HG02852 (cell line): ENCODE results near the gene DIABLO.
"Not testable (repeated sequence)": the region's sequence is repeated elsewhere in the genome, so short reads cannot be mapped to it uniquely, and the experiment has no call there.

Experiments
- ATAC-seq: cut with Tn5 transposase; IDR thresholded peaks from one replicate; pipeline ENCODE4 v1.9.1; 2021; ENCODE audit warnings: mild to moderate bottlenecking, moderate library complexity; ENCODE audit not compliant: unreplicated experiment

DIABLO gene

DNA sequence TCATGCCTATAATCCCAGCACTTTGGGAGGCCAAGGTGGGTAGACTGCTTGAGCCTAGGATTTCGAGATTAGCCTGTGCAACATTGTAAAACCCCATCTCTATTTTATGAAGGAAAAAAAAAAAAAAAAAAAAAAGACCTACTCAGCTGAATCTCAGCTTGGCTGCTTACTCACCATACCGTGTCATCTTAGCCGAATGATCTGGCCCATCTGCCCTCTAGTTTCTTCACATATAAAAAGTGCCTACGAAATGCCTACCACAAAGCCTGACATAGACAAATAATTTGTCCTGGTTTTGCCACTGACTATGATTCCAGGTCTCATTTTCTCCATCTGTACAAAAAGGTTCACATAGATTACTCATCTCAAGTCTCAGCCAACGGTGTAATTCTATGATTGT lies 10.1 kb downstream of the DIABLO start:
- no peak for ATAC-seq

DNA sequence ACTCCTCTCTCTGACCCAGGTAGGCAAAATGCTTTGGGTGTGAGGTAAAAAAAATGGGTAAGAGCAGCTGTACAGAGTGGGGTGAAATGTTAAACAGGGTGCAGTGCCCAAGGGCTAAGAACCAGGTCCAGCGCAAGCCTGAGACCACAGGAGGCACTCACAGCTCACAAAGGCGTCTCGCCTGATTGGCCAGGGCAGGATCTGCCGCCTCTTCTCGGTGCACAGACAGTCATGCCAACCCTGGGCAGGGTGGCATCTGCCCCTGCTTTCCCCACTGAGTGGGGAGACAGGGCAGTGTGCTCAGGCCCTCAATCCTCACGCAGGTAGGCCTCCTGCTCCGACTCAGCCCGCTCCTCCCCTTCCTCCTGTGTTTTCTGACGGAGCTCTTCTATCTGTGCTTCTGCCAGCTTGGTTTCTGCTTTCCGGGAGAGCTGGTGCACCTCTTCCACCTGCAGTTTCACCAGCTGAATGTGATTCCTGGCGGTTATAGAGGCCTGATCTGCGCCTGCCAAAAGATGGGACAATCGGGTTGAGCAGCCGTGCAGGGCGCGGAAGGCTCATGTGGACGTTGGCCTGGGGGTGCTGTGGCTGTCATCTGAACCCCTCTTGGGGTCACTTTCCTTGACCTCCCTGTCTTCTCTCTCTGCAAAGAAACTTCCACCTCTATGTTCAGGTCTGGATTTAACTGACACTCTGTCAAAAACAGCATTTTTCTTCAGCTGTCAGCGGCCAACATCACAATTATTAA lies 17.6 kb downstream of the DIABLO start:
- no peak for ATAC-seq

DNA sequence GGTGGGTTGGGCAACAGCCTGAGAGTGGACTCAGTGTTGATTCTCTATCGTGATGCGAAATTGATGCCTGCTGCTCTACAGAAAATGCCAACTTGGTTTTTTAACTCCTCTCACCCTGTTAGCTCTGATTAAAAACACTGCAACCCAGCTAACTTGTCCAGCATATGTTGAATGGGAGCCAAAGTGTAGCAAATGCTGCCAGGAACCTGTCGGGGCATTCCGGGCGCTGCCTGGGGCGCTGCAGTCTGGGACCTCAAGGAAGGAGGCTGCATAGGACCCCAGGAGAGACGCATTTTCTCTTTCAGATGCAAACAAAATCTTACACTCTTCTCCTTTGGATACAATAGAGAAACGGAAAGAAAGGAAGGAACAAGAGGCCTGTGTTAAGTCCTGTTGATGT lies 18.5 kb downstream of the DIABLO start:
- no peak for ATAC-seq

DNA sequence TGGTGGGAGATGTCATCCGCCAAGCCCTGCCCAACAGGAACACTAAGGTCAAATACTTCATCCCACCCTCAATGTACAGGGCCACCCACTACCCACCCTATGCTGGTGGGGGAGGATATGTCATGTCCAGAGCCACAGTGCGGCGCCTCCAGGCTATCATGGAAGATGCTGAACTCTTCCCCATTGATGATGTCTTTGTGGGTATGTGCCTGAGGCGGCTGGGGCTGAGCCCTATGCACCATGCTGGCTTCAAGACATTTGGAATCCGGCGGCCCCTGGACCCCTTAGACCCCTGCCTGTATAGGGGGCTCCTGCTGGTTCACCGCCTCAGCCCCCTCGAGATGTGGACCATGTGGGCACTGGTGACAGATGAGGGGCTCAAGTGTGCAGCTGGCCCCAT lies 18.9 kb downstream of the DIABLO start:
- no peak for ATAC-seq

DNA sequence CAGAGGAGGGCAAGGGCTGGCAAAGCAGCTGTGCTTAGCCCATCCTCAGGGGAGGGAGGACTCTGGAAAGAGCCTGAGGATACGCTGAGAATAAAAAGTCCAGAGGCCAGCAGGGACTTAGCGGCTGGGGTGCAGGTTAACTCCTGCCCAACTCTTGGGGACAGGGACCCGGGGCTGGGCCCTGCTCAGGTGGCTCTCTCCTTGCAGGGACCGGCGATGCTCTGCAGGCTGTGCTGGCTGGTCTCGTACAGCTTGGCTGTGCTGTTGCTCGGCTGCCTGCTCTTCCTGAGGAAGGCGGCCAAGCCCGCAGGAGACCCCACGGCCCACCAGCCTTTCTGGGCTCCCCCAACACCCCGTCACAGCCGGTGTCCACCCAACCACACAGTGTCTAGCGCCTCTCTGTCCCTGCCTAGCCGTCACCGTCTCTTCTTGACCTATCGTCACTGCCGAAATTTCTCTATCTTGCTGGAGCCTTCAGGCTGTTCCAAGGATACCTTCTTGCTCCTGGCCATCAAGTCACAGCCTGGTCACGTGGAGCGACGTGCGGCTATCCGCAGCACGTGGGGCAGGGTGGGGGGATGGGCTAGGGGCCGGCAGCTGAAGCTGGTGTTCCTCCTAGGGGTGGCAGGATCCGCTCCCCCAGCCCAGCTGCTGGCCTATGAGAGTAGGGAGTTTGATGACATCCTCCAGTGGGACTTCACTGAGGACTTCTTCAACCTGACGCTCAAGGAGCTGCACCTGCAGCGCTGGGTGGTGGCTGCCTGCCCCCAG lies 19.6 kb downstream of the DIABLO start:
- ATAC-seq, result no peak

DNA sequence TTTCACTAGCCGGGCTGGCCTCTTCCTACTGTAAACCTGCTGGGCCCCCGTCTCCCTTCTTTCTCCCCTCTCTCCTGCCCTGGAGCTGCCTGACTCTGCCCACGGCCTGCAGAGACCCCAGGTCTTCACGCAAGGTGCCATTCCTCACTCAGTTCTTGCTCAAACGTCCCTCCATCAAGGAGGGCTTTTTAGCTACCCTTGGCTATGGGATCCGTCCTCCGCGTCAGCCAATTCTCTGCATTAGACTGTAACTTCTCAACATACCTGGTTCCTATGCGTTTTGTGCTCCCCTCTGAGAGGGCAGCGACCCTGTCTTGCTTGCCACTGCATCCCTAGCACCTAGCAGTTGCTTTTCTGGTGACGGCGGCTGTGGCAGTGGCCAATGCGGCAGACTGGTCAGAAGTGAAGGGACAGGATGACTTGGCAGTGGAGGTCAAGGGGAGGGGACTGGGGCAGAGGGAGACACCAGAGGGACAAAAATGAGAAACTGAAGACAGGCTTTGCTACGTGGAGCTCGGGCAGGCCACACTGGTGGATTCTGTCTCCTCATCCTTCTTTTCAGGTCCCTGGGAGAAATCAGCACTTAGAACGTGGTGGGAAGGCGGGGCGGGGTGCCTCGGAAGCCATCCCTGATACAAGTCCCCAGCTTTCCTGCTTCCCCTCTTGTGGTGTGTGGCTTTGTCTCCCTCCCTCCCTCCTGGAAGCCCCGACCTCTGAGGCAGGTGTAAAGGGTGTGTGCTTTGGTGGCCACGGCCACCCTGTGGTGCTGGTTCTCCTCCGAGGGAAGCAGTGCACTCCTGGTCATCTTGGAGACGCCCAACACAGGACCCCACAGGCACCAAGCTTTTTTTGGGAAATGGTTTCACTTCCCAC lies 20.6 kb downstream of the DIABLO start:
- ATAC-seq, result no peak

DNA sequence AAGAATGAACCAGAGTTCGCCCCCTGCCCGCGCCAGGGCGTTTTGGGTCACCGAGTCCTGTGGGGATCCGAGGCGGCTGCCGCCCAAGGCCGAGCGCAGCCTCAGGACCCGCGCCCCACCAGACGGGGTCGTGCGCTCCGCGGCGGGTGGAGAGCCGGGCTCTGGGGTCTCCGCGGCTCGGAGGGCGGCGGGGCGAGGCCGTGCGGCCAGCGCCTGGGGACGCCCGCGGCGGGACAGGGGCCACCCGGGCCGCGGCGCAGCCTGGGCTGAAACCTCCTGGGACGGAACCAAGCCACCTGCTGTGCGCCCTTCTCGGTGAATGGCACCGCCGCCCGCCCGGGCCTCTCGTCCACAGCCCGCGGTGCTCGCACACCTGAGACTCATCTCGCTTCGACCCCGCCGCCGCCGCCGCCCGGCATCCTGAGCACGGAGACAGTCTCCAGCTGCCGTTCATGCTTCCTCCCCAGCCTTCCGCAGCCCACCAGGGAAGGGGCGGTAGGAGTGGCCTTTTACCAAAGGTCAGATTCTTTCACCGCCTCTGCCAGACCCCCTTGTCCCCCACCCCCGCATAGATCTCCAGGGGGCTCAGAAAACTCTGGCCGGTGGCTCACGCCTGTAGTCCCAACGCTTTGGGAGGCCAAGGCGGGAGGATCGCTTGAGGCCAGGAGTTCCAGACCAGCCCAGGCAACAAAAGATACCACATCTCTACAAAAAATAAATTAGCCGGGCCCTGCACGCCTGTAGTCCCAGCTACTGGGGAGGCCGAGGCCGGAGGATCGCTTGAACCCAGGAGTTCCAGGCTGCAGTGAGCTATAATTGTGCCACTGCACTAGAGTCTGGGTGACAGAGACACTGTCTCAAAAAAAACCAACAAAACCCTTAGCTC lies 21.4 kb downstream of the DIABLO start:
- ATAC-seq, result no peak

DNA sequence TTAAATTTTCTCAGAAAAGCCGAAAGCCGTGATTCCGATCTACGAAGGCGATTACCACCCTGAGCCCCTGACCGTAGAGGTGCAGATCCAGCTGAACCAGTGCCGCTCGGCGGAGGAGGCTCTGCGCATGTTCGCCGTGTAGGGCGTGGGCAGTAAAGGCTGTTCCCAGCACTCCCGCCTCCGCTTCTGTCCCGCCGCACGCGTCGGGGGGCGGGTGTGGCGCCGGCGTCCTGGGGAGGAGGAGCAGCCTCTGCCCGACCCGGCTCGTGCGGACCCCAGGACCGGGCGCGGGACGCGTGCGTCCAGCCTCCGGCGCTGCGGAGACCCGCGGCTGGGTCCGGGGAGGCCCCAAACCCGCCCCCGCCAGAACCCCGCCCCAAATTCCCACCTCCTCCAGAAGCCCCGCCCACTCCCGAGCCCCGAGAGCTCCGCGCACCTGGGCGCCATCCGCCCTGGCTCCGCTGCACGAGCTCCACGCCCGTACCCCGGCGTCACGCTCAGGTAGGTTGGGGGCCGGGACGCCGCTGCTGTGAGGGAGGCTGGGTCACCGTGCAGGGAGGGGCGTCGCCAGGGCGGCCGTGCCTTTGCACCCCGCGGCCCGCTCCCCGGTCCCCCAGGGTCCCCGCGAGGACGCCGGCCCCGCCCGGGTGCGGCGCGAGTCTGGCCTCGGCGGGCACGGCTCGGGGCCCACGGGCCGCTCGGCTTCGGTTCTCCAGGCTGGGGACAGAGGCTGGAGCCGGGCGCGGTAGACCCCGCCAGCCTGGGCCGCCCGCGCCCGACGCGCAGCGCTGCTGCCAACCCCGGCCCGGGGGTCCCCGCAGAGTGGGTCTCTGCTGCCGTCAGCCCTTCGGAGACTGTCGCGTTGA lies 22.3 kb downstream of the DIABLO start, which contains the start of gene B3GNT4:
B3GNT4 (plus strand) TSS at position 409 of the 866 bp plus-strand sequence. CDS start 910 bp downstream, outside the sequence.
- no peak for ATAC-seq

DNA sequence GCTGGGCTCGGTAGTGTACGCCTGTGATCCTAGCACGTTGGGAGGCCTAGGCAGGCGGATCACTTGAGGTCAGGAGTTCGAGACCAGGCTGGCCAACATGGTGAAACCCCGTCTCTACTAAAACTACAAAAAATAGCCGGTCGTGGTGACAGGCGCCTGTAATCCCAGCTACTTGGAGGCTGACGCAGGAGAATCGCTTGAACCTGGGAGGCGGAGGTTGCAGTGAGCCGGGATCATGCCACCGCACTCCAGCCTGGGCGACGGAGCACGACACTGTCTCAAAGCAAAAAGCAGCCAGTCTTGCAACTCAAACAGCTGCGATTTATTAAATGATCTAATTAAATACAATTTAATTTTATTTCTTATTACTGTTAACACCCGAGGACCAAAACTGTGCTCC lies 23.0 kb downstream of the DIABLO start:
- not testable (repeated sequence) for ATAC-seq

DNA sequence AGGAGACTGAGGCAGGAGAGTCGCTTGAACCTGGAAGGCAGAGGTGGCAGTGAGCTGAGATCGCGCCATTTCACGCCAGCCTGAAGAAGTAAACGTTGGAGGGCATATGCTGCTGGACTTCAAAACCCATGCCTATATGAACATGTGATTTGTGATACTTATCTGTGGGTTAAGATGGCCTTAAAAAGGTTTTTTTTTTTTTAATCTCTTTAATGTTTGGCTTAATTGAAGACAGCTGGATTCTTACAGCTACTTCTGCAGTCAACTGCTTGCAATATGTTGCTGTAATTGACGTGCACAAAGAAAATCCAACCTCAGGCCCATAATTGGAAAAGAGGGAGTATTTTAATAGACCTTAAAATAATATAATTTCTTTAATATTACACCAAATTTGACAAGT lies 23.8 kb downstream of the DIABLO start:
- ATAC-seq, result no peak

DNA sequence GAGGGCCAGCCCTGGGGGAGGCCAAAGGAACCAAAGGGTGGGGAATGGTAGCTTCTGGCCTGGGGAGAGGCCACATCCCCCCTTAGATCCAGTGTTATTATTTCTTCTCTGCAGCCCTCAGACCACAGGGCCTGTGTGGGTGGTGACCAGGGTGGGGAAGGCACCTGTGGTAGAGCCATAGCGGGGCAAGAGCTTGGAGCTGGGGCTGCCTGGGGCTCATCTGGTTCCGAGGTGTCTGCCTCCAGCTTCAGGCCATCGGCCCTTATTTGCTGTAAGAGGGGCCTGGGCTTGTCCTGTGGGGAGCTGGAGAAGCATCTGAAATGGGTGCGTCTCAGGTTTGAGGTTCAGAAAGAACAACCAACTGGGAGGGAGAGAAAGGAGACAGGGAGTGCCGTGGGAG lies 24.5 kb downstream of the DIABLO start:
- ATAC-seq, result no peak

DNA sequence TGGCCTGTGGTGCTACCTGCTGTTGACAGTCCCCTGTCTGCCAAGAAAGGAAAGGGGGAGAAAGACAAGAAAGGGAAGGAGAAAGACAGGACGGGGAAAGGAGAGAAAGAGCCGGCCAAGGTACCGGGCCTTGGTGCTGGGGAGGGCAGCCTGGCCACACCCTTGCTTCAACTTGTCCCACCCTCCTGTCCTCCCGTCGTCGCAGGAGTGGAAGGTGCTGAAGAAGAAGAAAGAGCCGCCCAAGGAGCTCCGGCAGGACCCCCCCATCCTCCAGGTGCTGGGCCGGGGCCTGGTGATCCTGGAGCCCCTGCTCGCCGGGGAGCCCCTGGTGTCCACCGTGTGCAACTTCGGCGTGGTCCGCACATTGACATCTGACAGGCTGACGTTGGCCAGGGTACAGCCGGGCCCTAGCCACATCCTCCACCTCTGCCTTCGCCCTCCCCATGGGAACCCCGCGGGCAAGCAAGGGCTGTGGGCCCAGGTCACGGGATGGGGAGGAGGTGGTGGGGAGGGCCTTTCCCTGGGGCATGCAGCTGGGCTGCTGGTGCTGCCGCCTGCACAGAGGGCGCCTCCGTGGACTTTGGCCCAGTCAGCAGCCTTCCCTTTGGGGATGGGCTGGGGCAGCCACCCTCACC lies 25.2 kb downstream of the DIABLO start:
- no peak for ATAC-seq

DNA sequence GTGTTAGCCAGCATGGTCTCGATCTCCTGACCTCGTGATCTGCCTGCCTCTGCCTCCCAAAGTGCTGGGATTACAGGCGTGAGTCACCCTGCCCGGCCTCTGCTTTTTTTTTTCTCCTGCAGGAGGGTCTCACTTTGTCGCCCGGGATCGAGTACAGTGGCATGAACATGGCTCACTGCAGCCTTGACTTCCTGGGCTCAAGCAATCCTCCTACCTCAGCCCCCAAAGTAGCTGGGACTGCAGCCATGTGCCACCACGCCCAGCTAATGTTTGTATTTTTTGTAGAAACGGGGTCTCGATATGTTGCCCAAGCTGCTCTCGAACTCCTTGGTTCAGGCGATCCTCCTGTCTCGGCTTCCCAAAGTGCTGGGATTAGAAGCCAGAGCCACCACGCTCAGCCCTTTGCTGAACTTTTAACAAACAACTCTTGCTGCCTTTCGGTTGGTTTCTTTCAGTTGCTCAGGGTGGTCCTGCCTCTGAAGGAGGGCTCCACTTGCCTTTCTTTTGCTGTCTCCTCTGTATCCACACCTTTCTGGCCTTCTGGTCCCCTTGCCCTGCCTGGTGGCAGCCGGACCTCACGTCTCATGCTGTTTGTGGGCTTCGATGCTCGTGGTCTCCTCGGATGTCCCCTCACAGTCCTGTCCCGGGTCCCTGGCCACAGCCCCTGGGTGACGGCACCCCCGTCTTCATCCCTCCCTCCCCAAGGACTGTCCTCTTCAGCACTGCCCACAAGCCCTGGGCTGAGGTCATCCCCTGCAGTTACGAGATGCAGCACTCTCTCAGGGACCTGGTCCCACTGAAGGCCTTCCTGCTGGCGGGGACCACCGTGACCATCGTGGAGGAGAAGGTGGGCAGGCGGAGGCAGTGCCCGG lies 26.1 kb downstream of the DIABLO start:
- no peak for ATAC-seq

DNA sequence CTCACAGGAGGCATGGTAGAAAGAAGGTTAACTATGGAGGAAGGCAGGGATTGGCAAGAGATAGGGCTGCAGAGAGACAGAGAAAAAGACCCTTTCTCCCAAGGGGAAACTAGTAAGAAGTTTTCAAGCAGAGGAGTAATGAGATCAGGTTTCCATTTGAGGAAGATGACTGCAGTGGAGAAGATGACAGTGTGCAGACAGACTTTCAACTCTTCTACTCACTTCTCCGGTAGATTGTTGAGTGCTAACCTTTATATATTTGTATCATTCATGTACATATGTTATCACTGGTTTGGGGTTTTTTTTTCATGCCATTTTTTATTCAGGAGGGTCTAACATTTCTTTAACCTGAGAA lies 28.3 kb downstream of the DIABLO start:
- ATAC-seq, result no peak

DNA sequence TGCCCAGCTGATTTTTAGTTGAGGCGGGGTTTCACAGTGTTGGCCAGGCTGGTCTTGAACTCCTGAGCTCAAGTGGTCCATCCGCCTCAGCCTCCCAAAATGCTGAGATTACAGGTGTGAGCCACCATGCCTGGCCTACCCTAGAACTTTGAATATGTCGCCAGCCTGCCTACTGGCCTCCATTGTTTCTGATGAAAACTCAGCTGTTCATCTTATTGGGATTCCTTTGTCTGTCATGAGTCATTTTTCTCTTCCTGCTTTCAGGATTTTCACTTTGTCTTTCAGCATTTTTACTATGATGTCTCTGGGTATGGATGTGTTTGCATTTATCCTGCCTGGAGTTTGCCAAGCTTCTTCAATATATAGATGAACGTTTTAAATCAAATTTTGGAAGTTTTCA lies 30.4 kb downstream of the DIABLO start:
- ATAC-seq, result no peak

DNA sequence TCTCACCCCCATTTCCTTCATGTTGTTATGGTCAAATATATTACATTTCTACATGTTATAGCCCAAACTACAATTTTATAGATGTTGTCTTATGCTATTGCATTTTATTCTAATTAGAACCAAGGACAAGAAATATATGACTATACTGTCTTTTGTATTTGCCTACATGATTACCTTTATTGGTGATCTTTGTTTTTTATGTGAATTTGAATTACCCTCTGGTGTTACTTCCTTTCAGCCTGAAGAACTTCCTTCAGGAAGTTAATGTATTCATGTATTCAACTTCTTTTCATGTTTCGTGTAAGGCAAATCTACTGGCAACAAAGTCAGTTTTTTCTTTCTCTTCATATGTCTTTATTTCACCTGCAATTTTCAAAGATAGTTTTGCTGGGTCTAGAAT lies 31.0 kb downstream of the DIABLO start:
- no peak for ATAC-seq

DNA sequence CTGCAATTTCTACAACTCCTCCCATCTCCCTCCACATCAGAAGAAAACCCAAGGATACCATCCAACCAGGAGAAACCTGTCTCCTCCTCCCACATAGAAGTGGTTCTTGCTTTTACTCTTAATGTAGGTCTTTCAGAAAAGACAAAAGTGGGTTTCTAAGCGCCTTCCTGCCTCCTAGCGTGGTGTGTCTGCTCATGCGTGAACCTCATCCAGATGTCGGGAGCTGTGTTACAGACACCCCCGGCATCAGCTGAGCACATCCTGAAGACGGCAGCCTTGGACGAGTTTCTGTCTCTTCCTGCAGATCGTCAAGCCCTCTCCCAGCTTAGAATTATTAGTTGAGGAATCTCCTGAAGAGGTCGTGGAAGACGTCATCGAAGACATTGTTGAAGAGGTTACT lies 33.4 kb downstream of the DIABLO start:
- ATAC-seq, result no peak
